NCI-H345 (cell line): Measurements from ENCODE around the gene OVCA2.

Source experiments
- DNase-seq: peaks from one replicate; lab custom pipeline; 2025; lab: John Stamatoyannopoulos, UW

OVCA2 gene

DNA sequence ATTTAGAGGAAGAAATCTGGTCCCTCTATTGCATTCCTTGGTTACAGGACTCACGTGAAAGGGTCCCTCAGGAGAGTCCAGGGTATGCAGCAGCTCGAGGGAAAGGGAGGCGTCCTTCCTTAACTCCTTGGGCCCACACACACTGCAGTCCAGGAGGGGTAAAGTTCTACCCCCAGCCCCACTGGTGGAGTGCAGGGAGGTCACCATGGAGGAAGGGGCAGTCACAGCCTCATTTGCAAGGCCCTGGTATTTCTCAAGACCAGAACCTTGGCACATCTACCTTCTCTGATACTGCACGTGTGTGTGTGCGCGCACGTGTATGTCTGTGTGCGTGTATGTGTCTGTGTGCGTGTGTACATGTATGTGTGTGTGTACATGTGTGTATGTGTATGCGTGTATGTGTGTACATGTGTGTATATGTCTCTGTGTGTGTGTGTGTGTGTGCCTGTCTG lies 24.2 kb downstream of the OVCA2 start:
- no peak for DNase-seq

DNA sequence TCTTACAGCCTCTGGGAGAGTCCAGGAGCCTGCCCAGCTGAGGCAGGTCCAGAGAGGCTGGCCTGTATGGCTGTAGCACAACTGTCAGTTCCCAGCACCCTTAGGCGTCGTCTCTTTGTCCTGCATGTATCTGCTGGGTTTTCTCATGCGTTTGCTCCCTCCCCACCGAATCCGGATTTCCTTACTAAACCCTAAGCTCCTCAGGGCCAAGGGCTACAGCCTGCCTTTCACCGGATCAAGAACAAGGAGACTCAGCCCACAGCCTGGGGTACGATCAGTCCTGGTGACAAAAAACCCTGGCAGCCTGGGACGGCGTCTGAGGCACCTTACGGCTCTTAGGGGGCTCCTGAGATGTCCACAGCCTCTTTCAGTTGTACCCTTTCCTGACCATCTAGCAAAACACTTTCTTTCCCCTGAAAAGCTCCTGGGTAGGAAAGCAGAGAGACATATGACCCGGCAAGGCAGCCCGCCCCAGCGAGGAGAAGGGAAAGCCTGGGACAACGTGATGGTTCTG lies 25.3 kb downstream of the OVCA2 start:
- DNase-seq, result no peak

GRCh38 chr17:2067608-2068024 lies 25.8 kb downstream of the OVCA2 start:
- no peak for DNase-seq

DNA sequence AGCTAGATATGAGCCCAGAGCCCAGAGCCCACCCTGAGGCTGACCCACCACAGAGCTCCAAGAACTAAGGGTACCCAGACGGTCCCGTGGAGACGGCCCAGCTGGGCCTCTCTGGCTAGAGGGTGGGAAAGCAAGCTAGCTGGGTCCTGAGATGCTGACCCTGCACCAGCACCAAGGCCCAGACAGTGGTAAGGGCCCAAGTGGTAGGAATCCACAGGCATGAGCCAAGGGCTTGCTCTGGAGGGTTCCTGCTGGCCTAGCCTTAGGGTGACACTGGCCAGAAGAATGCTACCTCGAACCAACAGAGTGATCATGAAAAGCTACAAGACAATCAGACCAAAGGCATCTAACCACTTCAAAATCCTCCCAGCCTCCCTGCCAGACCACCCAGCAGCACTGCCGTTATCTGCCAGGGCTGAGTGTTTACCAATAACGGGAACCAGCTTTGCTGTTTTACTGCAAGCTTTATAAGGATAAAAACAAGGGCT lies 26.3 kb downstream of the OVCA2 start:
- no peak for DNase-seq

DNA sequence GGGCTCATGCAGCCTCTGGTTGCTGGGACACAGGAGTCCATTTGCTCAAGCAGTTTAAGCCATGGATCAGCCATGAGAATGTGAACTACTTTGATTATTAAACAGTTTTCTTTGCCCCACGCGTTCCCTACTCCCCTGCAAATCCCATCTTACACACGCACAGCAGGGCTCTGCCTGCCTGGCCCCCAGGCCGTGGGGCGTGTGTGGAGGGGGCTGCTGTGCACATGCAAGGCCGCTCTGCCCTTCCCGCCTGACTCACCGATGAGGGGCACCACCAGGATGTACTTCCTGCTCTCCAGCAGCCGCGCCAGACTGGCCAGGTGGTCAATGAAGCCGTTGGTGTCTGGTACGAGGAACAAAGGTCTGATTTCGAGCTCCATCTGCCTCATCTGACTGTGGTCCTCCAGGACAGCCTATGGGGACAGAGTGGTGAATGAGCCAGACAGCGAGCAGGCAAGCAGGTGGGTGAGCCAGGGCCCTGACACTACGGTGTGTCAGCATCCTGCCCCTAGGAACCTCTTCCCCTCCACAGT lies 26.8 kb downstream of the OVCA2 start:
- DNase-seq, result no peak

- DNase-seq, result no peak
These were observed 28.6 kb downstream of the OVCA2 start for GRCh38 chr17:2070241-2071023.

DNA sequence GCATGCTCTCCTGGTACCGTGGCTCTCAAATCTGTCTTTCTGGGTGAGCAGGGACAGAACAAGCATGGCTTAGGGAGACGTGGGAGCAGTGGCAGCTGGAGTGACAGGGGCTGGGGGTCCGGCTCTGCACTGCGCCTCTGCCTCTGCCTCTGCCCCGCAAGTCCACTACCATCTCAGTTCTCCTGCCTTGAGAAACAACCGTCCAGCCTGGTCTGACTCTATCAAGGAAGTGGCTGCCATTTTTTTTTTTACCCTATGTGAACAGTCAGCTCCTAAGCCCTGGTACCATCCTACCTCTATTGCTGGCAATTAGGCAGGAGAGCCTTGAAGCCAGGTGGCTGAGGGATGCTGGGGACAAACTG lies 29.2 kb downstream of the OVCA2 start:
- no peak for DNase-seq

DNA sequence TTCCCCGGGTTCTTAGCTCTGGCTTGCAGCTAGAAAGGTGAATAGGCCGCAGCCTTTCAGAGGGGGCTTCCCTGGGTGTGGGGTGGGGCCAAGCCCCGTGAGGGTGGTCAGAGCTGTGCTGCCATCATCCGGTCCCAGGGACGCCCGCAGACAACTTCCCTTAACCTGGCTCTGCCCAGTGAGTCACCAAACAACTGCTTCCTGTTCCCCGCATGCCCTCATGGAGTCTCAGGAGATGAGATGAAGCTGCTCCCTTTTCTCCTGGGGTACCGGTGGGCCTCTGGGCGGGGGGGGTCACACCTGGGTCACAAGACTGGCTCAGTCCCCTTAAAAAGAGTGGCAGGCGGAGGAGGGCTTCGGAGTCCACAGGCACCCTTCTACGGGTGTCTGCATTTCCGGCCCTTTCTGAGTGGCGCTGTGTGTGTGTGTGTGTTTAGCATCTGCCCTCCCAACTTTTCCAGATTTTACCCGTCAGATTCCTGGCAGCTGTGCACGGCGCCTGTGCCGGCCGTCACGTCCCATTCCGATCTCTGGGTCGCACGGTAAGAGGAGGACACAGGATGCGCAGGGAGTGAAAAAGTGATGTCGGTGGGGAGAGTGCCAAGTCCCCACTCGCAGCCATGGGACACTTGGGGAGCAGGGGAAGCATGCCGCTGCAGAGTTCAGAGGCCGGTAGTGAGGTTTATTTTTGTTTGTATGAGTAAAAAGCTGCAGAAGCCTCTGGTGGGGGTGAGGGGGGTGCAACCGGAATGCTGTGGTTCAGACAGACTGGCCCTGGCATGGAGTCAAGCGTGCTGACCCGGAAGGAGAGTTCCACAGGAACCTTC lies 29.8 kb downstream of the OVCA2 start:
- DNase-seq, result no peak

DNA sequence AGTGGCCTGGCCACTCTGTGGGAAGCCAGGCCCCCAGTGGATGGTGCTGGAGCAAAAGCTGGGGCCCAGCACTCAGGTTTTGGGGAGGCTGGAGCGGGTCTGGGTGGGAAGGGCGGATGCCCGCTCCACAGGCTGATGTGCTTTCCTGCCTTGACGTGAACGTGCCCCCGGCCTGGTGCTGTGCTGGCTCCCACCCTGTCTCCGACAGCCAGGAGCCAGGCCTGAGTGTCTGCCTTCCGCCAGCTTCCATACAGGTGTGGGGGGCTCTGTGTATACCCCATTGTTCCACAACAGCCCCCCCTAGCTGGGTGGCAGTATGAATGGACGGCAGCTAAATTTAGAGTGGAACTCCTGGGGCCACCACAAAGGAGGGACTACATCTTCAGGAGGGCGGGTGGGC lies 33.1 kb downstream of the OVCA2 start:
- DNase-seq, result no peak

- no peak for DNase-seq
These were observed 33.7 kb downstream of the OVCA2 start for GRCh38 chr17:2075336-2076086.

DNA sequence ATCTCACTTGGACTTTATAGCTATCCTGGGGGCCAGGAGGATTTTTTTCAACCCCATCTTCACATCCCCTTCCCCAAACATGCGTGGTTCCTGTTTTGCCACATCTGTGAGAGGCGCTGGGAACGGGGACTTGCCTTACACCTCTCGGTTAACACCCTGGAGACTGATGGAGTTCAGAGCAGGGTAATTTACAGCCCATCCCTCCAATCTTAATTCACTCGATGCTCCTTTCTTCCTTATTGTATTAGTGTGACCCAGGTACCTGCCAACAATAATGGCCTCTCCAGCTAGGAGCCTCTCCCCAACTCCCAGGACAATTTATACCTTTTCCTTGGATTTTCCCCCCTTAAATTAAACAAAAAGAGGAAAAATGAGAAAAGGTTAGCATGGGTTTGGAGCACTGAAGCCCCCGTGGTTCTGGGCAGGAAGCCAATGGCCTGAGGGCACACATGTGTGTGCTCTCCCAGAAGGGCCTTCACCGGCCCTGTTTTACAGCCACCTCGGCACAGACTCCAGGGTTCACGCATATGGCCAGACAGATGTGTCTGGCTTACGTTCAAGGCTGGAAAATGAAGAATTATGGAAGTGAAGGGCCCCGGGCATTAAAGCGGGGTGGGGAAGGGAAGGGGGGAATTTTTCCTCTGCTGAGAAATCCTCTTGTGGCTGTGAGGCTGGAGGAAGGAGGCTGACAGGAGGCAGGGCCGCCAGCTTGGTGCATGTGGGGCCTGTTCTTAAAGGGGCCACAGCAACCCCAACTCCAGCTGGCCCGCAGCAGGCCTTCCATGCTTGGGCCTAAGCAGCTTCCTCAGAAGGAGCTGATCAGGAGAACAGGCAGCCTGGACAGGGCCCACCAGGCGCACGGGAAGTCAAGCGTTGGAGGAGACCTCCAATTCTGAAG lies 34.5 kb downstream of the OVCA2 start:
- DNase-seq, result no peak

GRCh38 chr17:2077040-2077439 lies 35.2 kb downstream of the OVCA2 start:
- DNase-seq, result no peak

DNA sequence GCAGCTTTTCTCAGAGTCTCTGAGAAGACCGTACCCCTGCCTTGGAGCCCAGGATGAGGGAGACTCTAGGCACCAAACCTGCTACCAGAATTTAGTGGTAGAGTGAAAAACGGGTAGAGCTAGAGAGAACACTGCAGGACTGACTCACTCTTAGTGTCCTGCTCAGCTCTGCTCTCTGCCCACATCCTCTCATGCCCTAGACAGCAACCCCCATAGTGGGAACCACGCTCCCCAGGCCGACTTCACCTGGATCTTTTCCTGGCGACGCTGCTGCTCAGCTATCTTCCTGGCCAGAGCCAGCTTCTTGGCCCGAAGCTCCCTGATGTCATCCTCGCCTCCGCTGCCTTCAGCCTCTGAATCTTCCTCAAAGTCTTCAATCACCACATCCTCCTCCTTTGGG lies 39.7 kb downstream of the OVCA2 start:
- no peak for DNase-seq

- no peak for DNase-seq
These were observed 40.4 kb downstream of the OVCA2 start for GRCh38 chr17:2082003-2082781.

- no peak for DNase-seq
These were observed 41.8 kb downstream of the OVCA2 start for GRCh38 chr17:2083613-2084035.

DNA sequence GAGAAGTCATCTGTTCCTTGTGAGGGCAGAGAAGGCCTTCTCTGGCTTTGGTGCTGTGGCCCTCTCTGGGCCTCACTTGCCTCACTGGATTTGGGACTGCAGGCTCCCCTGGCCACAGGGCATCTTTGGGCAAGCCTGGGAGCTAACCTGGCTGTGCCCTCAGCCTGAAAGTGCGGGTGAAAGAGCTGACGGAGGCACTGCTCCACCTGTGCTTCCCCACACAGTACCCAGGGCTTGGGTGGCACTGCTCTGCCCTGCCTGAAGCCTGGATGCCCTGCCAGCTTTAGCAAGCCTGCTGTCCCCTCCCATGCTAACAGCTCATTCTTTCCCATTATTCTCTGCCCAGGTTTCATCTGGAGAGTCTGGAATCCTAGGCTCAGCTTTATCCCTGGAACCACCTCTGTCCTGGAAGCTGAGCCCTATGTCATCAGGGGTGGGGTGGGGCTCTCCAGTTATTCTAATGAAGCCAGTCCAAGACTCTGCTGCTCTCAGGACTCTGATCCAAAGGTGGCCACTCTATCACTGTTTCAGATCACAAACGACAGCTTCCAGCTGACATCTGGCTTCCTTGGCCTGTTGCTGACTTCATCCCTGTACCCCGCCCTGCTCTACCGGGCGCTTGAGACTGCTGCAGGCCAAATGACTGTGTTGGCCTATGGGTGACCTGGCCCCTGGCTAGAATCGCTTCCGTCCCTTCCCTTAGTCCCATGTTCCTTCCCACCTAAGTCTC lies 42.4 kb downstream of the OVCA2 start:
- no peak for DNase-seq

DNA sequence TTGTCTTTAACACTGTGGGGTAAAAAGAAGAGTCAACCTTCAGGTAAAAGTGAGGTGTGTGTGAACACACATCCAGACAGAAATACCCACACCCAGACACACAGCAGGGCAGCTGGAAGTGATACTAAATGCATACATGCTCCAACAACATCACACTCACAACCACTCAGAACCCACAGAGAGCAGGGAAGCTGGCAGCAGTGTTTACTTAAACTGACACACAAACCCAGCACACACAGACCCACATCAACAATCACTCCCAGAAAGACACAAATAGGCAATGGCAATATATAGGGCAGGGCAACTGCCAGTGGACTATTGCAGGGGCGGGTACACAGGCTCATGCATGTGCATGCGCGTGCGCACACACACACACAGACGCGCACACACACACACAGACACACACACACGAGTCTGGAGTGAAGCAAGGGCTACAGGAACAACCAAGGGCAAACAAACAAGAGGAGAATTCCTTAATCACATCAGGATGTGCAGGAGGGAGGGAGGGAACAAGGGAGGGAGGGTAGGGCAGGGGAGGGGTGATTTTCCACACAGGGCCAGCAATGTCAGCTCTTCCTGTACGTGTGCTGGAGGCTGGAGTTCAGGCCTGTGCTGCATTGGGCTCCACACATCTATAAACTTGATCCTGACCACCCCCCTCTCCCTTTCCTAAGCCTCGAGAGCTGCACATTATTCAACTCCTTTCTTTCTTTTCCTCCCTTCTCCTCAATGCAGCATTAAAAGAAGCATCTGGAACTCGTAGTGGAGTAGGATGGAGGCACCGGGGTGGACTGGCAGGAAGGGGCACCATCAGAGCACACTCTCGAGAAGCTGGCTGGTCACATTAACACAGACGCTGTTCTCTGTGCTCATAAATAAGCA lies 43.2 kb downstream of the OVCA2 start:
- no peak for DNase-seq

DNA sequence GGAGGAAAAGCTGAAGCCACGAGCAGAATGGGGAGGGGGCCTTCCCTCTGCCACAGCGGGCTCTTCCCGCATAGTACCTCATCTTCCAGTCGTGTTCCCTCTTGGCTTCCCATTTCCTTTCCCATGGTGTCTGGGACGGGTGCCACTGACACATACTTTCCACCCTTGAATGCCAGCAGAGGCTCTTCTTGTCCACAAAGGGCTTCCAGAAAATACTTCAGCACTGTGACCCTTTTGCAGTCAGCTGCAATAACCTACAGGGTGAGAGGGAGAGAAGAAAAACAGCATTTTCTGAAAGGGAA lies 43.8 kb downstream of the OVCA2 start:
- no peak for DNase-seq

DNA sequence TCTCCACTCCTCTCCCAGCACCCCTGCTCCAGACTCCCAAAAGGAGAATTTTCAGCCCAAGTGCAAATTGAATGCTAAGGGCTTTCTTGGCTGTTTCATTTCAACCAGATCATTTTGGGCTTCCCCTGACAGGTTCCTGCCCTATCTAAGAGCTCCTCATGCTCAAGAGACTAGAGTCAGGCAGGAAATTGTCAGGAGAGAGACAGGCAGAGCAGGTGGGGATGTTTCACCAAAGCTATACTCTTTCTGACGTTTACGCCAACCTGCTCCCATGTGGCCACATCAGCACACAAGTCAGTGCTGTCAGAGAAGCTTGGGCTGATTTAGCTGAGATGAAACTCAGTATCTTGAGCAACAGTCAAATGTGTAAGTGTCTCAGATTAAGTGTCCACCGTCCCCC lies 44.5 kb downstream of the OVCA2 start:
- no peak for DNase-seq
